Measurements from ENCODE around the gene BOK.
A peak's percentile ranks its signal among the peaks of the same experiment; 100 is the strongest.

Gene BOK

GRCh38 chr2:241561832-241562231 lies 3.3 kb downstream of the BOK start:
- no peaks in the 10 kb centered on the region for H3K9me3 ChIP-seq (ENCODE audit: severe bottlenecking)
- DNase-seq (ENCODE audit: low spot score), result no peak
- no peaks in the 10 kb centered on the region for H3K27me3 ChIP-seq (ENCODE audit: insufficient read depth, poor library complexity, severe bottlenecking)
- peaks cover 15% of the 10 kb centered on the region; the same call in 1 of the 2 replicates for H3K36me3 ChIP-seq (ENCODE audit: low read depth)
- no peak overlapping the region for H3K27ac ChIP-seq (ENCODE audit: poor library complexity, severe bottlenecking)
- peaks cover 16% of the 10 kb centered on the region for H3K4me1 ChIP-seq (ENCODE audit: insufficient read depth, poor library complexity, severe bottlenecking)
- TF ChIP-seq CTCF (IDR thresholded peaks at IDR 0.05; ENCODE audit: poor library complexity, severe bottlenecking), result no peak
- H3K4me3 ChIP-seq (ENCODE audit: severe bottlenecking), result no peak overlapping the region
- peak; percentile 64 for ATAC-seq (ENCODE audit: low read depth)

- H3K27ac ChIP-seq (ENCODE audit: poor library complexity, severe bottlenecking), result no peak overlapping the region
- no peak overlapping the region for H3K4me3 ChIP-seq (ENCODE audit: severe bottlenecking)
- ATAC-seq (ENCODE audit: low read depth) (no peak), DNase-seq (ENCODE audit: low spot score) (peak; percentile 58)
- TF ChIP-seq CTCF (IDR thresholded peaks at IDR 0.05; ENCODE audit: poor library complexity, severe bottlenecking), result no peak
- H3K36me3 ChIP-seq (ENCODE audit: low read depth), result peaks cover 15% of the 10 kb centered on the region; the same call in 1 of the 2 replicates
- no peaks in the 10 kb centered on the region for H3K9me3 ChIP-seq (ENCODE audit: severe bottlenecking)
- H3K4me1 ChIP-seq (ENCODE audit: insufficient read depth, poor library complexity, severe bottlenecking), result peaks cover 16% of the 10 kb centered on the region
- H3K27me3 ChIP-seq (ENCODE audit: insufficient read depth, poor library complexity, severe bottlenecking), result no peaks in the 10 kb centered on the region
These were observed 3.8 kb downstream of the BOK start for GRCh38 chr2:241562269-241562891.

GRCh38 chr2:241563031-241563507 lies 4.5 kb downstream of the BOK start:
- ATAC-seq (ENCODE audit: low read depth) (no peak), DNase-seq (ENCODE audit: low spot score) (peak; percentile 38)
- no peak overlapping the region for H3K27ac ChIP-seq (ENCODE audit: poor library complexity, severe bottlenecking)
- no peaks in the 10 kb centered on the region for H3K27me3 ChIP-seq (ENCODE audit: insufficient read depth, poor library complexity, severe bottlenecking)
- H3K4me1 ChIP-seq (ENCODE audit: insufficient read depth, poor library complexity, severe bottlenecking), result peaks cover 10% of the 10 kb centered on the region
- TF ChIP-seq CTCF (IDR thresholded peaks at IDR 0.05; ENCODE audit: poor library complexity, severe bottlenecking), result no peak
- H3K36me3 ChIP-seq (ENCODE audit: low read depth), result peaks cover 18% of the 10 kb centered on the region; the same call in 1 of the 2 replicates
- H3K9me3 ChIP-seq (ENCODE audit: severe bottlenecking), result no peaks in the 10 kb centered on the region
- H3K4me3 ChIP-seq (ENCODE audit: severe bottlenecking), result no peak overlapping the region

GRCh38 chr2:241563571-241563980 lies 5.0 kb downstream of the BOK start:
- TF ChIP-seq CTCF (IDR thresholded peaks at IDR 0.05; ENCODE audit: poor library complexity, severe bottlenecking), result no peak
- ATAC-seq (ENCODE audit: low read depth) (no peak), DNase-seq (ENCODE audit: low spot score) (no peak)
- no peak overlapping the region for H3K4me3 ChIP-seq (ENCODE audit: severe bottlenecking)
- H3K27ac ChIP-seq (ENCODE audit: poor library complexity, severe bottlenecking), result no peak overlapping the region
- peaks cover 18% of the 10 kb centered on the region for H3K36me3 ChIP-seq (ENCODE audit: low read depth)
- no peaks in the 10 kb centered on the region for H3K9me3 ChIP-seq (ENCODE audit: severe bottlenecking)
- peaks cover 9% of the 10 kb centered on the region for H3K4me1 ChIP-seq (ENCODE audit: insufficient read depth, poor library complexity, severe bottlenecking)
- no peaks in the 10 kb centered on the region for H3K27me3 ChIP-seq (ENCODE audit: insufficient read depth, poor library complexity, severe bottlenecking)

- Histone ChIP-seq H3K4me3 (ENCODE audit: severe bottlenecking) (no peak overlapping the region), H3K36me3 (ENCODE audit: low read depth) (peaks cover 18% of the 10 kb centered on the region), H3K9me3 (ENCODE audit: severe bottlenecking) (no peaks in the 10 kb centered on the region), H3K4me1 (ENCODE audit: insufficient read depth, poor library complexity, severe bottlenecking) (peaks cover 9% of the 10 kb centered on the region), H3K27ac (ENCODE audit: poor library complexity, severe bottlenecking) (no peak overlapping the region), H3K27me3 (ENCODE audit: insufficient read depth, poor library complexity, severe bottlenecking) (no peaks in the 10 kb centered on the region)
- no peak for TF ChIP-seq CTCF (IDR thresholded peaks at IDR 0.05; ENCODE audit: poor library complexity, severe bottlenecking)
- DNase-seq (ENCODE audit: low spot score), result peak; percentile 55
- ATAC-seq (ENCODE audit: low read depth), result no peak
These were observed 5.5 kb downstream of the BOK start for GRCh38 chr2:241563981-241564595.

Data from RWPE2 (cell line).